RWPE2 (cell line): ENCODE data around the gene CENPB.

Source experiments
- ATAC-seq: fragments of 200-7000 bp; cut with Tn5 transposase; 3 replicates; pipeline ENCODE4 v1.9.1; 2021; ENCODE audit warnings: low read depth
- DNase-seq: peaks from one replicate; pipeline ENCODE4 v3.0.0-alpha.2; 2020; ENCODE audit warnings: low spot score
- H3K27ac ChIP-seq: fragments of 450-650 bp; 2 replicates; pipeline ENCODE4 v1.5.1; 2017; ENCODE audit warnings: mild to moderate bottlenecking; ENCODE audit not compliant: poor library complexity, severe bottlenecking
- H3K27me3 ChIP-seq: fragments of 250-450 bp; sonication (Bioruptor Pico); 2 replicates; pipeline ENCODE4 v1.5.1; 2021; ENCODE audit warnings: mild to moderate bottlenecking, moderate library complexity; ENCODE audit not compliant: insufficient read depth, poor library complexity, severe bottlenecking
- H3K36me3 ChIP-seq: fragments of 250-450 bp; sonication (Bioruptor Pico); 2 replicates; pipeline ENCODE4 v1.5.1; 2020; ENCODE audit warnings: low read depth, mild to moderate bottlenecking, moderate library complexity
- H3K4me1 ChIP-seq: fragments of 250-450 bp; sonication (Bioruptor Pico); 2 replicates; pipeline ENCODE4 v1.5.1; 2021; ENCODE audit warnings: mild to moderate bottlenecking, moderate library complexity; ENCODE audit not compliant: insufficient read depth, poor library complexity, severe bottlenecking
- H3K4me3 ChIP-seq: fragments of 250-450 bp; sonication (Bioruptor Pico); 2 replicates; pipeline ENCODE4 v1.5.1; 2021; ENCODE audit warnings: mild to moderate bottlenecking, moderate library complexity; ENCODE audit not compliant: severe bottlenecking
- H3K9me3 ChIP-seq: fragments of 250-450 bp; sonication (Bioruptor Pico); 2 replicates; pipeline ENCODE4 v1.5.1; 2021; ENCODE audit warnings: mild to moderate bottlenecking, moderate library complexity; ENCODE audit not compliant: severe bottlenecking
- CTCF ChIP-seq: fragments of 450-650 bp; IDR thresholded peaks from one replicate; pipeline ENCODE4 v1.5.1; 2017; ENCODE audit warnings: mild to moderate bottlenecking, moderate library complexity; ENCODE audit not compliant: poor library complexity, severe bottlenecking

CENPB gene

DNA sequence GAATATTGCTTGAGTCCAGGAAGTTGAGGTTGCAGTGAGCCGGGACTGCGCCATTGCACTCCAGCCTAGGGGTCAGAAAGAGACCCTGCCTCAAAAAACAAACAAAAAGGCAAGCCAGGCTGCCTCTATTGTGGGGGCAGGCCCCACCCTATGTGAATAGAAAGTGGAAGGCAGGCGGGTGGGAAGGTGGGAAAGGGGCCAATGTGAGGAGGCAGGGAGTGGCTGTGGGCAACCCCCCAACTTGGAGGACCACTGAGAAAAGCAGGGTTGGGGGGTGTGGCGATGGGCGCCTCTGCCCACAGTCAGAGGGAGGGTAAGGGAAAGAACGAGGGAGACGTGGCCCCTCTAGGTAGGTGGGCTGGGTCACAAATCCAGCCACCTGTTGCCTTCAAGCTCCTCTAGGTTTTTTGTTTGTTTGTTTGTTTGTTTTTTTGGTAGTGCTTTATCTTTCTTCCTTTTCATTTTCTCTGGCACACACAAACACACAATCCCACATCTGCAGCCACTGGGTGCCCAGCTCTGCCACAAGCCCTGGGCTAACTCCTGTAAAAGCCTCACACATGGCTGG is 28.5 kb upstream of the CENPB start:
- Histone ChIP-seq H3K9me3 (no peaks in the 10 kb centered on the region), H3K27ac (no peak overlapping the region), H3K27me3 (no peaks in the 10 kb centered on the region), H3K36me3 (no peaks in the 10 kb centered on the region), H3K4me1 (peaks cover 23% of the 10 kb centered on the region), H3K4me3 (no peak overlapping the region)
- ATAC-seq (no peak), DNase-seq (no peak)
- no peak for TF ChIP-seq CTCF

GRCh38 chr20:3813848-3814581 is 27.5 kb upstream of the CENPB start:
- H3K27me3 ChIP-seq: no peaks in the 10 kb centered on the region
- H3K27ac ChIP-seq: peak overlapping the region; percentile 97
- no peak for ATAC-seq

GRCh38 chr20:3812975-3813847 is 26.7 kb upstream of the CENPB start:
- ATAC-seq (no peak), DNase-seq (no peak)
- no peak for TF ChIP-seq CTCF
- Histone ChIP-seq H3K27ac (peak overlapping the region; percentile 97), H3K36me3 (no peaks in the 10 kb centered on the region), H3K27me3 (no peaks in the 10 kb centered on the region), H3K4me1 (peaks cover 22% of the 10 kb centered on the region), H3K4me3 (no peak overlapping the region), H3K9me3 (no peaks in the 10 kb centered on the region)

More at GRCh38 chr20:3813848-3814581, 27.5 kb upstream of the CENPB start:
- no peaks in the 10 kb centered on the region for H3K9me3 ChIP-seq
- no peak overlapping the region for H3K4me3 ChIP-seq
- no peak for DNase-seq
- no peak for TF ChIP-seq CTCF
- no peaks in the 10 kb centered on the region for H3K36me3 ChIP-seq
- H3K4me1 ChIP-seq: peaks cover 19% of the 10 kb centered on the region

GRCh38 chr20:3812259-3812681 is 25.7 kb upstream of the CENPB start:
- no peaks in the 10 kb centered on the region for H3K9me3 ChIP-seq
- ATAC-seq (no peak), DNase-seq (no peak)
- peaks cover 31% of the 10 kb centered on the region for H3K4me1 ChIP-seq
- no peak overlapping the region for H3K4me3 ChIP-seq
- H3K27ac ChIP-seq: peak overlapping the region; percentile 97
- no peaks in the 10 kb centered on the region for H3K36me3 ChIP-seq
- TF ChIP-seq CTCF: no peak
- H3K27me3 ChIP-seq: no peaks in the 10 kb centered on the region
